ENCODE measurements around the gene NR3C1. TPM values are rescaled to one million over a fixed set of nuclear protein-coding genes. Genes with fewer than 3 reads are reported as not detected.

The NR3C1 gene
- polyA plus RNA-seq, 1 donor from 2014 or later, result 2.3 TPM

DNA sequence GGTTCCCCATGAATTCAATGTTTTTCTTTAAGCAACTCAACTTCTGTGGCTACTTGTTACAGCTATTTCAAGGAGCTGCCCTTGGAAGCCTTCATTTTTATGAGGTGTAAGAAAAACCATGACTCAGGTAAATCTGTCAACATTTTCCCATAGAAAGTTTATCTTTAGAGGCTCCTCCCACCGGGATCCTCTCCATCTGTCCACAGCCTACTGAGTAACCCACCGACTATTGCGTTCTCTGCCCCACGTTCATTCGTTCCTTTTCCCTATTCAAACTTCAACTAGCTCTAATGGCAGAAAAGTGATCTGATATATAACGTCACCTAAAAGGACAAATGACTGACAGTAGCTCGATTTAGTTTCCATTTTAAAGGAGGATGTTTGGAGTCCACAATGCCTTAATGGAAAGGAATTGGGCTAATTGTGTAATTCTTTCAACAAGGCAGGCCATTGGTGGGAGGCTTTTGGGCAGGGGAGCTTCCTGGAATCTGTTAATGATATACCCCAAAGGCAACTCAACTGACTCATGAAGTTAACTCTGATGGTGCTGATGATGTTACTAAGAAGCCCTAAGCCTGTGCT is 29.3 kb upstream of the NR3C1 start:
- no peak overlapping the region for H3K9ac ChIP-seq (ENCODE audit: low read length)
- no peaks in the 10 kb centered on the region for H3K9me2 ChIP-seq (ENCODE audit: insufficient read depth, low read length)
- no peaks in the 10 kb centered on the region for H3K27me3 ChIP-seq (ENCODE audit: insufficient read depth, low read depth, low read length)
- no peak overlapping the region for H3K27ac ChIP-seq (ENCODE audit: low read length)
- no peaks in the 10 kb centered on the region for H3K79me2 ChIP-seq (replicated peaks; ENCODE audit: insufficient read depth, low read length)
- no peaks in the 10 kb centered on the region for H3F3A ChIP-seq (ENCODE audit: insufficient read depth, low read length, poor library complexity, severe bottlenecking)
- no peaks in the 10 kb centered on the region for H3K9me3 ChIP-seq (ENCODE audit: low read length)
- H2AFZ ChIP-seq (ENCODE audit: low read depth, low read length), result no peak overlapping the region
- H3K36me3 ChIP-seq (ENCODE audit: insufficient read depth, low read length), result no peaks in the 10 kb centered on the region
- H3K4me2 ChIP-seq (ENCODE audit: low read length), result no peak overlapping the region
- no peaks in the 10 kb centered on the region for H4K20me1 ChIP-seq (ENCODE audit: insufficient read depth)
- H3K4me3 ChIP-seq (ENCODE audit: low read length), result no peak overlapping the region
- TF ChIP-seq SMC3 (conservative IDR thresholded peaks at IDR 0.05; ENCODE audit: poor library complexity) (no peak), EZH2 (IDR thresholded peaks at IDR 0.05; ENCODE audit: borderline replicate concordance, insufficient read depth, low read length, poor library complexity, severe bottlenecking) (no peak), RAD21 (conservative IDR thresholded peaks at IDR 0.05) (no peak), EP300 (conservative IDR thresholded peaks at IDR 0.05; ENCODE audit: poor library complexity, severe bottlenecking) (no peak)
- TF ChIP-seq, protein P1, sequence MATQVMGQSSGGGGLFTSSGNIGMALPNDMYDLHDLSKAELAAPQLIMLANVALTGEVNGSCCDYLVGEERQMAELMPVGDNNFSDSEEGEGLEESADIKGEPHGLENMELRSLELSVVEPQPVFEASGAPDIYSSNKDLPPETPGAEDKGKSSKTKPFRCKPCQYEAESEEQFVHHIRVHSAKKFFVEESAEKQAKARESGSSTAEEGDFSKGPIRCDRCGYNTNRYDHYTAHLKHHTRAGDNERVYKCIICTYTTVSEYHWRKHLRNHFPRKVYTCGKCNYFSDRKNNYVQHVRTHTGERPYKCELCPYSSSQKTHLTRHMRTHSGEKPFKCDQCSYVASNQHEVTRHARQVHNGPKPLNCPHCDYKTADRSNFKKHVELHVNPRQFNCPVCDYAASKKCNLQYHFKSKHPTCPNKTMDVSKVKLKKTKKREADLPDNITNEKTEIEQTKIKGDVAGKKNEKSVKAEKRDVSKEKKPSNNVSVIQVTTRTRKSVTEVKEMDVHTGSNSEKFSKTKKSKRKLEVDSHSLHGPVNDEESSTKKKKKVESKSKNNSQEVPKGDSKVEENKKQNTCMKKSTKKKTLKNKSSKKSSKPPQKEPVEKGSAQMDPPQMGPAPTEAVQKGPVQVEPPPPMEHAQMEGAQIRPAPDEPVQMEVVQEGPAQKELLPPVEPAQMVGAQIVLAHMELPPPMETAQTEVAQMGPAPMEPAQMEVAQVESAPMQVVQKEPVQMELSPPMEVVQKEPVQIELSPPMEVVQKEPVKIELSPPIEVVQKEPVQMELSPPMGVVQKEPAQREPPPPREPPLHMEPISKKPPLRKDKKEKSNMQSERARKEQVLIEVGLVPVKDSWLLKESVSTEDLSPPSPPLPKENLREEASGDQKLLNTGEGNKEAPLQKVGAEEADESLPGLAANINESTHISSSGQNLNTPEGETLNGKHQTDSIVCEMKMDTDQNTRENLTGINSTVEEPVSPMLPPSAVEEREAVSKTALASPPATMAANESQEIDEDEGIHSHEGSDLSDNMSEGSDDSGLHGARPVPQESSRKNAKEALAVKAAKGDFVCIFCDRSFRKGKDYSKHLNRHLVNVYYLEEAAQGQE (IDR thresholded peaks at IDR 0.05; ENCODE audit: borderline replicate concordance), result no peak

DNA sequence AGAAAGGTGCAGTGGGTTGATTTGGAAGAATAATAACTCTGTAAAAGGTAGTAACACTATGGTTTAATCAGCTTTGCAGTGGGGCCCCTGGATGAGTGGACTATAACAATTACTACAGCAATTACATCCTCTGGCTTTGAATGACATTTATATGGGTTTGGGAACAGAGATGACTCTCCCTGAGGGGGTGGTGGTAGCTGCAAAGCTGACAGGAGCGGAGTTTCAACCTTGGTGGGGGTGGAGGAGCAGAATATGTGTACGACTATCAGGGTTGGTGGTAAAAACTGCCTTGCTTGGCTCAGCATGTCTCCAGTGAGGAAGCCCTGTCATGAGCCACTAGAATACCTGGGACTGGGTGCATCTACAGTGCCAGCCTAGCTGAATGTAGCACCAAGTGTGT is 28.3 kb upstream of the NR3C1 start:
- no peaks in the 10 kb centered on the region for H3F3A ChIP-seq (ENCODE audit: insufficient read depth, low read length, poor library complexity, severe bottlenecking)
- H3K79me2 ChIP-seq (replicated peaks; ENCODE audit: insufficient read depth, low read length), result no peaks in the 10 kb centered on the region
- H3K9me2 ChIP-seq (ENCODE audit: insufficient read depth, low read length), result no peaks in the 10 kb centered on the region
- H3K4me3 ChIP-seq (ENCODE audit: low read length), result no peak overlapping the region
- no peak overlapping the region for H3K9ac ChIP-seq (ENCODE audit: low read length)
- H3K4me2 ChIP-seq (ENCODE audit: low read length), result no peak overlapping the region
- no peaks in the 10 kb centered on the region for H3K9me3 ChIP-seq (ENCODE audit: low read length)
- H2AFZ ChIP-seq (ENCODE audit: low read depth, low read length), result no peak overlapping the region
- H3K27ac ChIP-seq (ENCODE audit: low read length), result no peak overlapping the region
- no peaks in the 10 kb centered on the region for H3K27me3 ChIP-seq (ENCODE audit: insufficient read depth, low read depth, low read length)
- no peaks in the 10 kb centered on the region for H3K36me3 ChIP-seq (ENCODE audit: insufficient read depth, low read length)
- H4K20me1 ChIP-seq (ENCODE audit: insufficient read depth), result no peaks in the 10 kb centered on the region
- no peak for TF ChIP-seq TAF1 (IDR thresholded peaks at IDR 0.05; ENCODE audit: low read depth)
- TF ChIP-seq, protein P2, sequence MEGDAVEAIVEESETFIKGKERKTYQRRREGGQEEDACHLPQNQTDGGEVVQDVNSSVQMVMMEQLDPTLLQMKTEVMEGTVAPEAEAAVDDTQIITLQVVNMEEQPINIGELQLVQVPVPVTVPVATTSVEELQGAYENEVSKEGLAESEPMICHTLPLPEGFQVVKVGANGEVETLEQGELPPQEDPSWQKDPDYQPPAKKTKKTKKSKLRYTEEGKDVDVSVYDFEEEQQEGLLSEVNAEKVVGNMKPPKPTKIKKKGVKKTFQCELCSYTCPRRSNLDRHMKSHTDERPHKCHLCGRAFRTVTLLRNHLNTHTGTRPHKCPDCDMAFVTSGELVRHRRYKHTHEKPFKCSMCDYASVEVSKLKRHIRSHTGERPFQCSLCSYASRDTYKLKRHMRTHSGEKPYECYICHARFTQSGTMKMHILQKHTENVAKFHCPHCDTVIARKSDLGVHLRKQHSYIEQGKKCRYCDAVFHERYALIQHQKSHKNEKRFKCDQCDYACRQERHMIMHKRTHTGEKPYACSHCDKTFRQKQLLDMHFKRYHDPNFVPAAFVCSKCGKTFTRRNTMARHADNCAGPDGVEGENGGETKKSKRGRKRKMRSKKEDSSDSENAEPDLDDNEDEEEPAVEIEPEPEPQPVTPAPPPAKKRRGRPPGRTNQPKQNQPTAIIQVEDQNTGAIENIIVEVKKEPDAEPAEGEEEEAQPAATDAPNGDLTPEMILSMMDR (IDR thresholded peaks at IDR 0.05; ENCODE audit: poor library complexity, severe bottlenecking), result no peak

DNA sequence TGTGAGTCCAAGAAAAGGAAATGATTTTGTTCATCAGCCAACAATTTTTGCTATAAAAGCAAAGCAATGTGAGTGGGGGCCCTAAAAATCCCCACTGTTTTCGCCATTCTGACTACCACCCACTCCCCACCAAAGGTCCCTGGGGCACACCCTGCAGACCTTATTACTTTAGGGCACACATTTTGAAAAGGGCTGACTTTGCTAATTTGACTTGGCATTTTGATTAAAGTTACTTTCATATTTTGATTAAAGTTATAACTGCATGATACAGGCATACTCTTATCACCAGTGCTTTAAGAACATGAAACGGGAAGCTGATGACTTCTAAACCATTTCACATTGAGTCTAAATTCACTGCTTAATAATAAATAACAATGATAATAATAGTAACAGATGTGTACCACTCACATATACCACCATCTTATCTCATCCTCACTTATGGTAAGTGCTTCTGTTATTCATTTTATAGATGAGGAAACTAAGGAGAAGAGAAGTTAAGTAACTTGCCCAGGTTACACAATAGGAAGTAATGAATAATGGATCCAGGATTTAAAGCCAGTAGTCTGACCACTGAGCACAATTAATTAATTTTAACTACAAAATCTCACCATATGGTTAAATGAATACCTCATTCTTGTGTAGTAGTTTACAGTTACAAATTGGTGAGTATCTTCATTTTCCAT is 25.4 kb upstream of the NR3C1 start:
- Histone ChIP-seq H3K27me3 (ENCODE audit: insufficient read depth, low read depth, low read length) (no peaks in the 10 kb centered on the region), H3K36me3 (ENCODE audit: insufficient read depth, low read length) (no peaks in the 10 kb centered on the region), H2AFZ (ENCODE audit: low read depth, low read length) (no peak overlapping the region), H3F3A (ENCODE audit: insufficient read depth, low read length, poor library complexity, severe bottlenecking) (no peaks in the 10 kb centered on the region), H3K4me2 (ENCODE audit: low read length) (no peak overlapping the region), H4K20me1 (ENCODE audit: insufficient read depth) (no peaks in the 10 kb centered on the region), H3K4me3 (ENCODE audit: low read length) (no peak overlapping the region), H3K9ac (ENCODE audit: low read length) (no peak overlapping the region), H3K27ac (ENCODE audit: low read length) (no peak overlapping the region), H3K9me3 (ENCODE audit: low read length) (no peaks in the 10 kb centered on the region), H3K79me2 (replicated peaks; ENCODE audit: insufficient read depth, low read length) (no peaks in the 10 kb centered on the region), H3K9me2 (ENCODE audit: insufficient read depth, low read length) (no peaks in the 10 kb centered on the region)
- TF ChIP-seq RAD21 (conservative IDR thresholded peaks at IDR 0.05) (no peak), EZH2 (IDR thresholded peaks at IDR 0.05; ENCODE audit: borderline replicate concordance, insufficient read depth, low read length, poor library complexity, severe bottlenecking) (no peak), SMC3 (conservative IDR thresholded peaks at IDR 0.05; ENCODE audit: poor library complexity) (no peak), EP300 (conservative IDR thresholded peaks at IDR 0.05; ENCODE audit: poor library complexity, severe bottlenecking) (no peak), TAF1 (IDR thresholded peaks at IDR 0.05; ENCODE audit: low read depth) (no peak)

All from neural cell (in vitro differentiated cells).